ENCODE results near the gene TMCC3. TPM values are rescaled to one million over a fixed set of nuclear protein-coding genes. Genes with fewer than 3 reads are reported as not detected.

The TMCC3 gene
- total RNA-seq, 1 donor from 2014 or later: 3.5 TPM

- Histone ChIP-seq H3K79me2 (ENCODE audit: insufficient read depth, low read length) (no peaks in the 10 kb centered on the region), H4K20me1 (ENCODE audit: insufficient read depth, low read length) (no peaks in the 10 kb centered on the region), H3K27ac (ENCODE audit: low read depth, low read length) (no peak overlapping the region), H3K4me3 (ENCODE audit: insufficient read depth, low read depth, low read length) (no peak overlapping the region), H3K9me3 (ENCODE audit: insufficient read depth, low read depth, low read length) (no peaks in the 10 kb centered on the region), H3K27me3 (ENCODE audit: insufficient read depth, low read length) (peaks cover 16% of the 10 kb centered on the region), H3K9ac (ENCODE audit: low read length) (no peak overlapping the region), H3K36me3 (ENCODE audit: insufficient read depth, low read length) (no peaks in the 10 kb centered on the region), H3K4me2 (ENCODE audit: low read length) (peak overlapping the region; percentile 50), H2AFZ (ENCODE audit: low read depth, low read length) (no peak overlapping the region), H3K4me1 (ENCODE audit: insufficient read depth, low read length) (peaks cover 19% of the 10 kb centered on the region)
- FAIRE-seq (no peak), DNase-seq (ENCODE audit: low read depth) (no peak)
- no peak for TF ChIP-seq CTCF (IDR thresholded peaks at IDR 0.05; ENCODE audit: insufficient read depth, low read depth, low read length)
- Mint-ChIP-seq H3K4me1 (ENCODE audit: low read depth, unreplicated experiment) (peaks cover 11% of the 10 kb centered on the region), H3K9me3 (ENCODE audit: unreplicated experiment) (peaks cover 1% of the 10 kb centered on the region), H3K27ac (ENCODE audit: unreplicated experiment) (peak overlapping the region; percentile 47), H3K27me3 (ENCODE audit: low read depth, unreplicated experiment) (peaks cover 11% of the 10 kb centered on the region), H3K36me3 (ENCODE audit: low read depth, unreplicated experiment) (no peaks in the 10 kb centered on the region), H3K4me3 (ENCODE audit: unreplicated experiment) (no peak overlapping the region)
Measured at GRCh38 chr12:94561943-94562411, 88.4 kb downstream of the TMCC3 start.

GRCh38 chr12:94560431-94561221 is 89.7 kb downstream of the TMCC3 start:
- Histone ChIP-seq H2AFZ (ENCODE audit: low read depth, low read length) (no peak overlapping the region), H3K36me3 (ENCODE audit: insufficient read depth, low read length) (no peaks in the 10 kb centered on the region), H3K27ac (ENCODE audit: low read depth, low read length) (peak overlapping the region; percentile 31), H3K79me2 (ENCODE audit: insufficient read depth, low read length) (no peaks in the 10 kb centered on the region), H3K9ac (ENCODE audit: low read length) (peak overlapping the region; percentile 16), H3K27me3 (ENCODE audit: insufficient read depth, low read length) (peaks cover 19% of the 10 kb centered on the region), H3K9me3 (ENCODE audit: insufficient read depth, low read depth, low read length) (no peaks in the 10 kb centered on the region), H3K4me1 (ENCODE audit: insufficient read depth, low read length) (peaks cover 19% of the 10 kb centered on the region), H3K4me3 (ENCODE audit: insufficient read depth, low read depth, low read length) (no peak overlapping the region), H3K4me2 (ENCODE audit: low read length) (peak overlapping the region; percentile 67), H4K20me1 (ENCODE audit: insufficient read depth, low read length) (no peaks in the 10 kb centered on the region)
- TF ChIP-seq CTCF (IDR thresholded peaks at IDR 0.05; ENCODE audit: insufficient read depth, low read depth, low read length) (no peak), EZH2 (IDR thresholded peaks at IDR 0.05; ENCODE audit: insufficient read depth, low read length) (peak; percentile 51)
- Mint-ChIP-seq H3K27ac (ENCODE audit: unreplicated experiment) (no peak overlapping the region), H3K4me3 (ENCODE audit: unreplicated experiment) (peak overlapping the region; percentile 6), H3K36me3 (ENCODE audit: low read depth, unreplicated experiment) (no peaks in the 10 kb centered on the region), H3K9me3 (ENCODE audit: unreplicated experiment) (peaks cover 1% of the 10 kb centered on the region), H3K27me3 (ENCODE audit: low read depth, unreplicated experiment) (peaks cover 11% of the 10 kb centered on the region), H3K4me1 (ENCODE audit: low read depth, unreplicated experiment) (peaks cover 11% of the 10 kb centered on the region)
- FAIRE-seq: no peak
- peak; percentile 77 for DNase-seq (ENCODE audit: low read depth)

- no peak overlapping the region for H3K27ac Mint-ChIP-seq (ENCODE audit: unreplicated experiment)
- Histone ChIP-seq H3K79me2 (ENCODE audit: insufficient read depth, low read length) (no peaks in the 10 kb centered on the region), H3K4me3 (ENCODE audit: insufficient read depth, low read depth, low read length) (no peak overlapping the region), H2AFZ (ENCODE audit: low read depth, low read length) (no peak overlapping the region), H4K20me1 (ENCODE audit: insufficient read depth, low read length) (no peaks in the 10 kb centered on the region), H3K27ac (ENCODE audit: low read depth, low read length) (no peak overlapping the region), H3K4me2 (ENCODE audit: low read length) (no peak overlapping the region), H3K9ac (ENCODE audit: low read length) (no peak overlapping the region), H3K36me3 (ENCODE audit: insufficient read depth, low read length) (no peaks in the 10 kb centered on the region), H3K9me3 (ENCODE audit: insufficient read depth, low read depth, low read length) (no peaks in the 10 kb centered on the region), H3K27me3 (ENCODE audit: insufficient read depth, low read length) (peaks cover 19% of the 10 kb centered on the region), H3K4me1 (ENCODE audit: insufficient read depth, low read length) (peaks cover 19% of the 10 kb centered on the region)
- TF ChIP-seq EZH2 (IDR thresholded peaks at IDR 0.05; ENCODE audit: insufficient read depth, low read length) (no peak), CTCF (IDR thresholded peaks at IDR 0.05; ENCODE audit: insufficient read depth, low read depth, low read length) (no peak)
- H3K36me3 Mint-ChIP-seq (ENCODE audit: low read depth, unreplicated experiment): no peaks in the 10 kb centered on the region
- H3K4me3 Mint-ChIP-seq (ENCODE audit: unreplicated experiment): no peak overlapping the region
- peaks cover 1% of the 10 kb centered on the region for H3K9me3 Mint-ChIP-seq (ENCODE audit: unreplicated experiment)
- FAIRE-seq: no peak
- peaks cover 11% of the 10 kb centered on the region for H3K27me3 Mint-ChIP-seq (ENCODE audit: low read depth, unreplicated experiment)
- no peak for DNase-seq (ENCODE audit: low read depth)
- H3K4me1 Mint-ChIP-seq (ENCODE audit: low read depth, unreplicated experiment): peaks cover 11% of the 10 kb centered on the region
Measured at GRCh38 chr12:94558612-94559011, 91.7 kb downstream of the TMCC3 start.

All from astrocyte (in vitro differentiated cells and primary cell).